ENCODE measurements around the gene RBM45. TPM values are rescaled to one million over a fixed set of nuclear protein-coding genes. Genes with fewer than 3 reads are reported as not detected.

RBM45 gene
- total RNA-seq, 1 experiment from 2014 or later = 10.5 TPM

GRCh38 chr2:178125125-178125524, 12.9 kb downstream of the RBM45 start:
- no peak for TF ChIP-seq CTCF (conservative IDR thresholded peaks at IDR 0.05; ENCODE audit: low read depth, low read length)
- no peak for TF ChIP-seq EZH2 (IDR thresholded peaks at IDR 0.05; ENCODE audit: low read length, unreplicated experiment)
- TF ChIP-seq EZH2phosphoT487 (IDR thresholded peaks at IDR 0.05; ENCODE audit: borderline replicate concordance, low read length) = no peak
- Histone ChIP-seq H3K4me1 (ENCODE audit: insufficient read depth, low read length) (no peaks in the 10 kb centered on the region), H3K27ac (ENCODE audit: low read length) (no peak overlapping the region), H3F3A (ENCODE audit: low read length, unreplicated experiment) (no peaks in the 10 kb centered on the region), H4K20me1 (ENCODE audit: low read length) (no peaks in the 10 kb centered on the region), H3K79me2 (ENCODE audit: low read length) (no peaks in the 10 kb centered on the region), H3K27me3 (ENCODE audit: low read length) (no peaks in the 10 kb centered on the region), H3K36me3 (ENCODE audit: low read depth, low read length) (peaks cover 5% of the 10 kb centered on the region; the same call in 1 of the 2 replicates), H2AFZ (ENCODE audit: low read length) (no peak overlapping the region), H3K9me2 (replicated peaks; ENCODE audit: low read length) (no peaks in the 10 kb centered on the region), H3K9ac (ENCODE audit: low read length) (no peak overlapping the region), H3K9me3 (ENCODE audit: low read length) (no peaks in the 10 kb centered on the region), H3K4me2 (ENCODE audit: low read length) (no peak overlapping the region), H3K4me3 (ENCODE audit: low read length) (no peak overlapping the region)
- no peak for ATAC-seq
- POLR2A ChIA-PET (ENCODE audit: unreplicated experiment) = no interaction called here
- no peak for DNase-seq
- BruUV-seq (replicated peaks) = no TSS peak
- intact Hi-C loops (cut with micrococcal nuclease) = no loop called here
- CTCF ChIA-PET = no interaction called here

GRCh38 chr2:178125862-178126261, 13.6 kb downstream of the RBM45 start:
- TF ChIP-seq EZH2phosphoT487 (IDR thresholded peaks at IDR 0.05; ENCODE audit: borderline replicate concordance, low read length) (no peak), EZH2 (IDR thresholded peaks at IDR 0.05; ENCODE audit: low read length, unreplicated experiment) (no peak), CTCF (conservative IDR thresholded peaks at IDR 0.05; ENCODE audit: low read depth, low read length) (no peak)
- no peak overlapping the region for H3K27ac ChIP-seq (ENCODE audit: low read length)
- no peaks in the 10 kb centered on the region for H3K9me2 ChIP-seq (replicated peaks; ENCODE audit: low read length)
- no peaks in the 10 kb centered on the region for H3K27me3 ChIP-seq (ENCODE audit: low read length)
- no peaks in the 10 kb centered on the region for H3K4me1 ChIP-seq (ENCODE audit: insufficient read depth, low read length)
- H2AFZ ChIP-seq (ENCODE audit: low read length) = no peak overlapping the region
- H3K9me3 ChIP-seq (ENCODE audit: low read length) = no peaks in the 10 kb centered on the region
- CTCF ChIA-PET = no interaction called here
- POLR2A ChIA-PET (ENCODE audit: unreplicated experiment) = no interaction called here
- H3K4me2 ChIP-seq (ENCODE audit: low read length) = no peak overlapping the region
- ATAC-seq (no peak), DNase-seq (no peak)
- H3F3A ChIP-seq (ENCODE audit: low read length, unreplicated experiment) = no peaks in the 10 kb centered on the region
- H4K20me1 ChIP-seq (ENCODE audit: low read length) = no peaks in the 10 kb centered on the region
- peaks cover 5% of the 10 kb centered on the region; the same call in 1 of the 2 replicates for H3K36me3 ChIP-seq (ENCODE audit: low read depth, low read length)
- intact Hi-C loops (cut with micrococcal nuclease) = no loop called here
- H3K79me2 ChIP-seq (ENCODE audit: low read length) = no peaks in the 10 kb centered on the region
- no peak overlapping the region for H3K9ac ChIP-seq (ENCODE audit: low read length)
- no TSS peak for BruUV-seq (replicated peaks)
- H3K4me3 ChIP-seq (ENCODE audit: low read length) = no peak overlapping the region

- Histone ChIP-seq H3K9ac (ENCODE audit: low read length) (no peak overlapping the region), H2AFZ (ENCODE audit: low read length) (no peak overlapping the region), H3K4me3 (ENCODE audit: low read length) (no peak overlapping the region), H3K4me2 (ENCODE audit: low read length) (no peak overlapping the region), H3F3A (ENCODE audit: low read length, unreplicated experiment) (no peaks in the 10 kb centered on the region), H4K20me1 (ENCODE audit: low read length) (no peaks in the 10 kb centered on the region), H3K27me3 (ENCODE audit: low read length) (no peaks in the 10 kb centered on the region), H3K27ac (ENCODE audit: low read length) (no peak overlapping the region), H3K79me2 (ENCODE audit: low read length) (no peaks in the 10 kb centered on the region), H3K4me1 (ENCODE audit: insufficient read depth, low read length) (peaks cover 8% of the 10 kb centered on the region; the same call in 1 of the 2 replicates), H3K36me3 (ENCODE audit: low read depth, low read length) (peaks cover 3% of the 10 kb centered on the region; the same call in 1 of the 2 replicates), H3K9me3 (ENCODE audit: low read length) (no peaks in the 10 kb centered on the region), H3K9me2 (replicated peaks; ENCODE audit: low read length) (no peaks in the 10 kb centered on the region)
- no peak for ATAC-seq
- no peak for DNase-seq
- ChIA-PET POLR2A (ENCODE audit: unreplicated experiment) (no interaction called here), CTCF (no interaction called here)
- intact Hi-C loops (cut with micrococcal nuclease) = no loop called here
- BruUV-seq (replicated peaks) = no TSS peak
- TF ChIP-seq CTCF (conservative IDR thresholded peaks at IDR 0.05; ENCODE audit: low read depth, low read length) (no peak), EZH2phosphoT487 (IDR thresholded peaks at IDR 0.05; ENCODE audit: borderline replicate concordance, low read length) (no peak), EZH2 (IDR thresholded peaks at IDR 0.05; ENCODE audit: low read length, unreplicated experiment) (no peak)
Measured at GRCh38 chr2:178128836-178129630, 16.8 kb downstream of the RBM45 start.
